Uterus (tissue), 2 donors: ENCODE results near the gene ICAM4.

Source experiments
- CTCF ChIP-seq, 4 experiments: fragments of 200-600 bp in 2 of 4; fragments of 450-650 bp in 2 of 4; sonication (generic) in 2 of 4; IDR thresholded peaks; one replicate each; pipeline ENCODE4 v1.5.1; 2016 to 2019; ENCODE audit warnings: antibody characterized with exemption in 4 of 4, mild to moderate bottlenecking in 2 of 4, moderate library complexity in 1 of 4
- POLR2A ChIP-seq, 2 donors: fragments of 450-650 bp; IDR thresholded peaks; one replicate each; pipeline ENCODE4 v1.6.1; 2016; ENCODE audit warnings: antibody characterized with exemption in 2 of 2, mild to moderate bottlenecking in 1 of 2, moderate library complexity in 1 of 2

GRCh38 chr19:10334588-10335351 lies 48.0 kb downstream of the ICAM4 start:
- peak in 1 of 2 donors; percentile 61 for TF ChIP-seq POLR2A (IDR thresholded peaks at IDR 0.05)
- TF ChIP-seq CTCF (IDR thresholded peaks at IDR 0.05): no peak
